Stimulated activated CD8-positive, alpha-beta memory T cell treated with anti-CD3 and anti-CD28 coated beads, Interleukin-2, amount 100 ng/mL, for 48 hours (primary cell): Measurements from ENCODE around the gene MRPS25.

Source experiments
- DNase-seq, 2 donors: peaks; one replicate each; pipeline ENCODE4 v3.0.0-alpha.2; 2020; ENCODE audit warnings: low read depth in 2 of 2

Gene MRPS25

DNA sequence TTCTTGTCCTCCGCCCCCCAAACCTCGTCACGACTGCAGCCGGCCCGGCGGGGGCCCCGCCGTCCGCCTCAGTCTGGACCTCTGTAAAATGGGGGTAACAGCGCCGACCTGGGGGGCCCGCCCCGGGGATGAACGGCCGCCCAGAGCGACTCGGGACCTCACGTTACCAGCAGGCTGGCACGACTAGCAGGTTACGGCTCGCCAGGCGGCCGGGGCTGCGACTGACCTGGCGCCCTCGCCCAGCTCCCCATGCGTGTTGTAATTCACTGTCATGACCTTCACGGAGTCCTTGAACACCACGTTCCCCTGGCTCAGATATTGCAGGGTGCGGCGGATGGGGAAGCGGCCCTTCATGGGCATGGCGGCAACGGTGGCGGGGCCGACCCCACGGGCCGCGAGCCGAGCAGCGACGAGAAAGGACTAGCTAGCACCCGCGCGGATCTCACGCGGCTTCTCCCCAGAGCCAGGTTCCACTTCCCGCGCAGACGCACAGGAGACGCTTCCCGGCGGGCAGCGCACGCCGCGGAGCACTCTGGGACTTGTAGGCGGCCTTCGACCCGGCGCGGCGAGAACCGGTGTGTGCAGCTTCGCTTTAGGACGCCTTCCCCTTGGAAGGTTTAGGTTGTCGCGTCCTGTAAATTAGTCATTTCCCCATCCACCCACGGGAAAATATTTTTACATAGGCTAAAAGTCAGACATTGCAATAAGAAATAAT, at the start of gene MRPS25:
MRPS25 (minus strand) TSS at position 481 of the 715 bp plus-strand sequence; CDS start at position 360, 121 bp downstream.
- DNase-seq: peak; percentile 82 to 83

DNA sequence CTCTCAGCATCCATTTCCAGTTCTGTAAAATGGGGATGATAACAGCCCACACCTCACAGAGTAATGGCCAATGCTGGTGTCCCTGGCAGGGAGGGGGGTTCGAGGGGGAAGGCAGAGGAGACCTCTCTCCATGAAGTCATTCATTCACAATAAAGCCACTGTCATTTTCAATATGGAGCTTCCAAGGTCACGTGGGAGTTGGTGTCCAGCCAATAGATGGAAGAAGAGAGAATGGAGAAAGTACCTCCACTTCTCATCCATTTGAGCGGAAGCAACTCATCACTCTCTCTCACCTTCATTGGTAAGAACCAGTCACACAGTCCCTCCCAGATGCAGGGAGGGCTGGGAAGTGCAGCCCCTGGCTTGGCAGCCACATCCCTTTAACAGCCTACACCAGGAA, 48.8 kb upstream of the MRPS25 start:
- no peak for DNase-seq

DNA sequence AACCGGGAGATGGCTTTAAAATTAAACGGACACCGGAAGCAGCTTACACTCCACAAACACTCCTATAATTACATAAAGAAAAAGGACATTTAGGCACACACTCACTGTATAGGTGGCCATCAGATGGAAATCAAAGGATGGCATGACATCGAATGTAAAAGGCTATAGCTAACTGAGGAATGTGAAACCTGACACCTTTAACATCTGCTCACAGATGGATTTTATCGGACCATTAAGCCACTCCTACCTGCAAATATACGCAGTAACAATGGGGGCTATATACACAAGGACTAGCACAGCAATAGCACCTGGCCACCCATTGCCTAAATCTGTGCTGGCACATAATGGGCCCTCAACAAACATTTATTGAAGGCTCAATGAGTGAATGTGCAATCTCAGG, 48.4 kb upstream of the MRPS25 start:
- DNase-seq: no peak

DNA sequence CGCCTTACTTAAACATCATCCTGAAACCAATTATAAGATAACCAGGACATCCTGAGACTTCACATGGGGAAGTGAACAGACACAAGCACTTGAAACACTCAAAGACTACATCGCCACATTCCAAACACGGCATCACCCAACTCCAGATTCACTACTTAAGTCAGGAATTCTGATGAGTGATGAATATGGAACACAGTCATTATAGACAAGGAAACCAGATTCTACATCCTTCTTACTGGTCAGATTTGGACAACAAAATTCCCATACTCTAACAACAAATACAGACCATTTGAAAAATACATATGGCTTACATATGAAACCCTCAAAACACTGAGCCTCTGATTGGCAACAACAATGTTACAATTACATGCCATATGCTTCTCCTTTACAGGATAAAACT, 46.9 kb upstream of the MRPS25 start:
- no peak for DNase-seq

DNA sequence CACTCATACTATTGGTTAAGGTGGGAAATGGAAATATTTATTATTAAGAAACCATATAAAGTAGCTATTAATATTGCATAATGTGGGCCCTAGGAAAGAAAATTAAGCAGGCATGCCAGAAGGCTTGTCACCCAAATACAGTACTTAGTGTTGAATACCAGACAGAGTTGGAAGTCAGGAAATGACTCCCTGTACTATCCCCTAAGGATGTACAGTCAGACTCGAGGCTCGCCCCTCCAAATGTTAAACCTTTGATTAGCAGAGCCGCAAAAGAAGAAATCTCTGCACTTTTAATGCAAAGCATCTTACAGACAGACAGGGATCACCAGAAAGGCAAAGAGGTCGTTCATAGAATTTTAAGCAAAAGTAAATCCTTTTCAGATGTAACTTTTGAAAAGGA, 45.1 kb upstream of the MRPS25 start:
- DNase-seq: no peak

DNA sequence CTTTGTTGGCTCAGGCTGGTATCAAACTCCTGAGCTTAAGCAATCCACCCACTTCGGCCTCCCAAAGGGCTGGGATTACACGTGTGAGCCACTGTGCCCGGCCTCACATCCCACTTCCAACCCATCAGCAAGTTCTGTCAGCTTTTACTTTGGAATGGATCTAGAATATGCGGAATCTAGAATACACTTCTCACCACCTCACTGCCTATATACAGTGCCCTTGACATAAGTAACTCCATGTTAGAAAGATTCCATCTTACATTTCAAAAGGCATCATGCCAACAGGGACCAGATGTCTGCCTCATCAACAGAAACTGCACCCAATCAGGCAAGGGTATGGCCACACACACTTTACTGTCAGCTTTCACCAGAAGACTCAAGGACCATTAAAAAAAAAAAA, 43.8 kb upstream of the MRPS25 start:
- no peak for DNase-seq

DNA sequence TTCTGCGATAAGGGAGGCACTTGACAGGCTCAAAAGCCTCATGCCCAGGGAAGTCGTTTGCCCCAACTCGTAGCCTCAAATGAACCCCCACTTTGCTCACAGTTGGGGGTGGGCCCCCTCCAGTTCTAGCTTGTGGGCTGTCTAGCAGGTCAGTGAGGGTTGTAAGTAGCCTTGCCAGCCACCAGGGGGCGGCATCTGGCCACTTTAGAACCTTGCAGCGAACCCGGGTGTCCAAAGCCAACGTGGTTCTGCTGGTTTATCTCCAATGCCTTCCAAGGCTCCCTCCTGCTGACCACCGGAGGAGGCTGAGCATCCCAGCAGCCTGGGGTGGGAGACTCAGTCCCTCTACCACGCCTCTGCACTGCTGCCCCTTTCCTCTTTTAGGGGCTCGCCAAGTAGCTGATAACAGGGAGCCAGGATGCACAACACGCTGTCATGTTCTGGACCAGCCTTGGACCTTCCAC, 43.0 kb upstream of the MRPS25 start:
- DNase-seq: peak; percentile 61 to 64

DNA sequence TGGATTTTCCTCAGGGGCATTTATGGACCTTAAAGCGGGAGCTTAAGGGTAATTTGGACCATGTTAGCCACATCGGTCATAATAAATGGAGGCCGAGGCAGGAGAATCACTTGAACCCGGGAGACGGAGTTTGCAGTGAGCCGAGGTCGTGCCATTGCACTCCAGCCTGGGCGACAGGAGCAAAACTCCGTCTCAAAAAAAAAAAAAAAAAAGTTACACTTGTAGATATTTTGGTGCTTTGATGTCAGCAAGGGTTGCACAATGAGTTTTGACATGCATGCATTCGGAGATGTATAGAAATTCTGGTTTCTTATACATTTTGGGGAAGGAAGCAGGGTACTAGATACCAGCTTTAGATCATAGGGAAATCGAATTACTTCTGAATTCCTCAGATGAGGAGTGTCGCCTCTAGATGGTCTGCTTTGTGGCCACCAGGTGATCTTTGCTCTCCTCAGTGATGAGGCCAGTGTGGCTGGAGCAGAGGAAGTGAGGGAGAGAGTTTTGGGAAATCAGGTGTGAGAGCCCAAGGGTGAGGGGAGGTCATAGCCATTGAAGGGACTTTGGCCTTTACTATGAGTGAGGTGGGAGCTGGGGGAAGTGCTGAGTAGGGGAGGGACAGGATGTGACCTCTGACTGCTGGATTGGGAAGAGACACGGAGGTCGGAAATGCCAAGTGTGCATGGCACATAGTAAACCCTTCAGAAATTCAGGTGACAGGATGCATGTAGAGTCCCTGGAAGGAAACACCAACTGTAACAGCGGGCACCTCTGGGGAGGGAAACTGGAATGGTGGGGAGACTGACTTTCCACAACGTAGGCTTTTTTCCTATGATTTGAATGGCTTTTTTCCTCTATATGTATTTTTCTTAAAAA, 42.2 kb upstream of the MRPS25 start:
- DNase-seq: no peak

DNA sequence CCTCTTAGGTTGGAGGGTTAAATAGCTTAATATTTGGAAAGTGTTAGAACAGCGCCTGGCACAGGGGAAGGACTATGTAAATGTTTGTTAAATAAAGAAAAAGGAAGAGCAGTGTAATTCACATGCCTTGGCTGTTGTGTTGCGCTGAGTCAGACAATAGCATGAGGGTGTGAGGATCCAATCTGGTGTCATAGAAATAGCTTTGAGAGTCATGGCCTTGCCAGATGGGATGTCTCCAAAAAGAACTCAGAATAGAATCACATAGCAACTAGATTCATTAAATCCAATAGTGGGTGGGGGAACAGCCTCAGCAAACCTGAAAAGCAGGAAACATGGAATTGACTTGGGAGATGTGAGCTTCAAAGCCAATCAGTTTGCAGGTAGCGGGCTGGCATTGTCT, 37.7 kb upstream of the MRPS25 start:
- DNase-seq: no peak

DNA sequence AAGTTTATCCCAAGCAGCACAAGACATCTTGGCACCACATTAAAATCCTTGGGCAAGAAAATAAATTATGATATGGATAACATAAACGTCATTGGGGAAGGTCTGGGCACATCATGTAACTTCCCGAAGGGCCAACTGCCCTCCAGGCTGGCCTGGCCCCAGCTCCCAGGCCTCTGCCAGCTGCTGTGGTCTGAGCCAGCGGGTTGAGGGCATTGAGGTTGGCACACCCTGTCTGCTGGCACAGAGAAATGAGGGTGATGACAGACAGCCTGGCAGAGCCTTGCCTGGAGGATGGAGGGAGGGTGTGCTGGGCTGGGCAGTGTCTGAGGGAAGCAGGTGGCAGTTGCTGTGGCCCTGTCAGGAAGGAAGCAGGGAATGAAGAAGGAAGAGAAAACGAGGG, 37.1 kb upstream of the MRPS25 start:
- no peak for DNase-seq

DNA sequence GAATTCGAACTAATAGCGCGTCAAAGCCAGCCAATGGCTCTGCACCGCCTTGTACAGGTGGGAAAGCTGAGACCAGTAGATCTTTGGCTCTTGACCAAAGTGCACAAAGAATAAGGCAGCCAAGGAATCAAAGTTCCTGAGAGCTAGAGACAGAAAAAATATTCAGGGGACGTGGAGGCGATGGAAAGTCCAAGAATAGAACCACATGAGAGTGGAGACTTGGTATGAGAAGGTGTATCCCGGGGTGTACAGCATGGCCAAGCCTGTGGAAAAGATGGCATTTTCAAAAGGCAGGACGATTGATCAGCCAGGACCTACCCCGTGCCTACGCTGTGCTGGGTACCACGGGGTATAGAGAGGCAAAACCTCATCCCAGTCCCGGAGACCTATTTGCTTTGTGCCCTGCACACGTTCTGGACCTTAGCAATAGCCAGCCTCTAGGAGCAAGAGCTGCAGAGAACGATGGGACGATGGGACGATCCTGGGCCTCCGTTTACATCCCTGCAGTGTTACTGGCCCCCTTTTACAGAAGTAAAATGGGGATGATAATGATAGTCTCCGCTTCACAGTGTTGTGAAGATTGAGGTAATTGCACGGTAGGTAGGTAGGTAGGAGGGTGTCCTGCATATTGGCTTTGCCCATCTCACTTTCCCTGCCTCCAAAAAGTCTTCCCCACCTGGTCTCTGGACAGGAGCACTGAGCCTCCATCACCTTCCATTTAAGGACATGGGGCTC, 34.4 kb upstream of the MRPS25 start:
- DNase-seq: peak in 1 of 2 donors; percentile 9

DNA sequence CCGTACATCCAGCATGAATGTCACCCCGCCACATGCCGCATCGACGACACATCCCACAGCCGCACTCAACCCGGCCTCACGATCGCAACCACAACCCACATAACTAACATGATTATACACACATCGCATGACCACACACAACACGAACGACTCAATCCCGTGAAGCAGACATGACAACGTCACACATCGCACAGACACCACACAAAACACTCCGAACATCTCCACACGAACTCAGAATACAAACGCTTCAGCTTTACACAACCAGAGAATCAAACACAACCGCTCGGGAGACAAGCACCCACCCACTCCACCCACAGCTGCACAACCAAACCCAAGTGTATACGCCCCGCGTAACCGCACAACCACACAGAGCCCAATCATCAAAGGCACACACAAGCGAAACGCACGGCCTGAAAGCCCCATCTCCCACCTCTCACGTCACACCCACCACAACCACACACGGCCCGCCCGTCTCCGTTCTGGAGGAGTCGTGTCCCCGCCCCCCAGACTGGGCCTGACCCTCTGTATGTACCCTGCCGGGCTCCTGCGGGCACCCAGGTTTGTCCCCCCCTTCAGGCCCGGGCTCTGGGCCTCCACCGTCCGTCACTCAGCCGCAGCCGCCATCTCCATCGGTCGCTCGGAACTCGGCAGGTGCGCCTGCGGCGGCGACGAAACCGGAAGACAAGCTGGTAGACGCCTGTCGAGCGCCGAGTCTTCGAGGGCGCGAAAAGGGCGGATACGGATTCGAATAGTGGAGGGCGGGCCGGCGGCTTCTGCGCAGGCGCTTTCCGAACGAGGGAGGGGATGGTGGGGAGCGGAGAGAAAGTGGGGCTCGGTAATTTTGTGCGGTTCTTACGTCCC, 33.6 kb upstream of the MRPS25 start, which contains the start of gene RBSN:
RBSN (minus strand) TSS at position 646 of the 861 bp plus-strand sequence. CDS start 3,028 bp downstream, outside the sequence.
- peak; percentile 90 to 91 for DNase-seq

DNA sequence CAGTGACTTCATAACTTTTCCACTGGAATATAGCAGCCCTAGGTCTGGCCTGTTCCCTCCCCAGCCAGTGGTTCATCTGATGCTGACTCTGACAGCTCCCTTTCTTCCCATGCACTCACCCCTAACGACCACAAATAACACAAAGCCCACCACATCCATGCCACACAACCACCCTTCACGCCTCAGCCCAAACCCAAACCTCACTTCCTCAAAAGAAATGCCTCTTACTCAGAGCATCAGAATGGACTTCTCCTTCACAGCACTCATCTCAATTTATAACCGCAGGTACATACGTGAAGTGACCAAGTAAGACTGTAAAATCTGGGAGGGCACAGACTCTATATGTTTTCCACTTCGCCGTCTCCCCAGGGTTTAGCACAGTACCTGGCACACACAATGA, 32.8 kb upstream of the MRPS25 start:
- peak in 1 of 2 donors; percentile 28 for DNase-seq

DNA sequence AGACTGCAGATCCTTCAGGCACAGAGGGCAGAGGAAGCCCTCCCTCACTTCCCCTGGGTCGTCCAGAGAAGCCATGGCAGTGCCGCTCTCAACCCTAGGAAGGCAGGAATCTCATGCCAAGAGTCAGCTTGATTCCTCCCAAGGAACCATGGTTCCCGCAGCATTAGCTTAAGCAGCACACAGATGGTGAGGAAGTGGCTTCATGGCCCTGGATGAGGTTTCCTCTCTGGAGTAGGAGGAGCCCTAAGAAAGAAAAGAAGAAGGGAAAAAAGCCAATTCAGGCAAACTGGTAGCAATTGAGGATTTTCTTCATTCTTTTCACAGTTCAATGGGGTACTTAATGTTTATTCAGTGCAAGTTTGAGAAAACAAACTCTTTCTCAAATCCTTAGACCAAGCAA, 30.9 kb upstream of the MRPS25 start:
- no peak for DNase-seq

DNA sequence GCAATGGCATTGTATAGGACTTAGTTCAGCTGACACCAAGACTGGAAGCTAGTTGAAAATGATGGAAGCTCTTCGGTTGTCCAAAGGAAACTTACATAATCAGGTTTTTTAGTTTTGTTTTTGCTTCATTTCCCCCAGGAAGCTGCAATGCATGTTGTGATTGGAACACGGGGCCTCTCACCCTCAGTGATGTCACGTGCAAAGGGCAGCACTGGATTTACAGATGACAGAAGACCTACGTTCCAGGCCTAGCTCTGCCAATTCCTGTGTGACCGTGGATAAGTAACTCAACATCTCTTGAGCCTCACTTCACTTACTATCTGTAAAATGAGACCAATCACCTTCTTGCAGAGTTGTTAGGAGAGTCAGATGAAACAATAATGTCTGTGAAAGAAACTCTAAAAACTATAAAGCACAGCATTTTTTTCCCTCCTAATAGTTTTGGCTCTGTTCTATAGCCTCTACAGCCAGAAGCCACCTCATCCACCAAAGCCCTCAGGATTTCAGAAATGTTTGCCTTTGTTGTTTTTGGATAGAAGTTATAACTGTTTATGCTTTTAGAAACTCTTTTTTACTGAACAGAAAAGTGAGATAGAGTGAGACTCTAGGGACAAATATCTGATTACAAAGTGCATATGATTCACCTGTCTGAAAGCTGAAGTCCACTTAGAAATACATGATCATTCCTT, 29.2 kb upstream of the MRPS25 start:
- DNase-seq: no peak

DNA sequence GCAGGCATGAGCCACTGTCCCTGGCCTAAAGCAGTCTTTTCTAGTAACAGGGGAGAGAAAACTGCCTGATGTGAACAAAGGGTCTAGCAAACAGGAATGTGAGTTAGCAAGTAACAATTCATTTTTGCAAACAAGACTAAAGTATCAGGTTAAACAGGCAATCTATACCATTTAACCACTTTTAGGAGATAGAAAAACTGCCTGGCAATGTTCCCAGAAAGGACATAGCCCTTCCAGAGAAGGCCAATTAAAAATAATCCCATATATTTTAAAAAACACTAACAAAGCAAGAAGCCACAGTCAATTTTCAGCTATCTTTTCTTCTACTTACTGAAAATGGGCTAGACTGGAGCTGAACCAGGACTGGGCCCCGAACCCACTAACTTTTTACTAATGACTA, 27.6 kb upstream of the MRPS25 start:
- no peak for DNase-seq

DNA sequence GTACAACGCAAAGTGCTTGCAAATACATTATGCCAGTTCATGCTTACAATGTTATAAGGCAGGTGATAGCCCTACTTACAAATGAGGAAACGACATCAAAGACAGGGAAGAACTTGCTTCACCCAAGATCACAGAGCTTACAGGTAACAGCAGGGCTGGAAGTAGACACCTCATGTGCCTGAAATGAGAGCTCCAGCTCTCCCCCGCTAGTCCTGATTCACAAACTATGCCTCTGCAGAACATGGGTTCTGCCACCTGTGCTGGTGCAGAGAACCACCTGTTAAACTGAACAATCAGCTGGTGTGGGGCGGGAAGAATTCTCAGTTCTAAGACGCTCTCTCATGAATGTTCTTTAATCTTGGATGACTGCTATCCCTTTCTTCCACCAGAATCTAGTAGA, 26.5 kb upstream of the MRPS25 start:
- DNase-seq: no peak

DNA sequence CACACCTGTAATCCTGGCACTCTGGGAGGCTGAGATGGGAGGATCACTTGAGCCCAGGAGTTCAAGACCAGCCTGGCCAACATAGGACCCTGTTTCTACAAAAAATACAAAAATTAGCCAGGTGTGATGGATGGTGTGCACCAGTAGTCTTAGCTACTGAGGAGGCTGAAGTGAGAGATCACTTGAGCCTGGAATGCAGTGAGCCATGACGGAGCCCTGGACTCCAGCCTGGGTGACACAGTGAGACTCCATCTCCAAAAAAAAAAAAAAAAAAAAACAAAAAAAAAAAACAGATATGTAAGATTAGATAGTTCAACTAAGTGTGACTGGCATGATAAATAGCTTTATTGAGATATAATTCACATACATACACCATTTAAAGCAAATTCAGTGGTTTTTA, 24.1 kb upstream of the MRPS25 start:
- DNase-seq: no peak

DNA sequence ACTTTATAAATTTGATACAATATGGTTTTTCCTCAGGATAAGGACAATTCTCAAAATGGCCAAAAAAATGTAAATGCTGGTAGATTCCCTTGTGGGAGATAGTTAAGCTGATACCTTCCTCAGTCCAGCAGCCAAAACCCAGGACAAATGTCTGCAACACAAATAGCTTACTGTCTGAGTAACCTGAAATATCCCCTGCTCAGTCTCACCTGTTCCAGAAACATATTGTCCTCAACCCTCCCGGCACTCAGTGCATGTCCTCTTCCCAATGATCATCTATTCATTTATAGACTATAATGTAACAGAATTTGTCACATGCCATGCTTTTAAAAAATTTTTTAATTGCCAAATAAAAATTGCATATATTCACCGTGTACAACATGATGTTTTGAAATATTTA, 21.6 kb upstream of the MRPS25 start:
- DNase-seq: no peak

DNA sequence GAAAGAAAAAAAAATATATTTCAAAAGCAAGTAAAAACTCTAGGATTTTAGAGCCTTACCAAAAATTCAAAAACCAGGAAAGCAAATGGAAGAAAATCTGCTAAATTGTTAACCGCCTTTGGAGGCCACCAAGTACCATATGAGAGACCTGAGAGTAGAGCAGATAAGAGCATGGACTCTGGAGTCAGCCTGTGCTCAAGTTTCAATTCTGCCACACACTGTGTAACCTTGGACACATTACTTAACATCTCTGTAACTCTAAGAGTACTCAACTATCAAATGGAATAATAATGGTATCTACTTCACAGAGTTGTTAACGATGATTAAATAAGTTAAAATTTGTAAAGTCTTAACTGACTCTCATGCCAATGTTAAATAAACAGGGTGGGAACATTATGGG, 21.1 kb upstream of the MRPS25 start:
- DNase-seq: no peak

DNA sequence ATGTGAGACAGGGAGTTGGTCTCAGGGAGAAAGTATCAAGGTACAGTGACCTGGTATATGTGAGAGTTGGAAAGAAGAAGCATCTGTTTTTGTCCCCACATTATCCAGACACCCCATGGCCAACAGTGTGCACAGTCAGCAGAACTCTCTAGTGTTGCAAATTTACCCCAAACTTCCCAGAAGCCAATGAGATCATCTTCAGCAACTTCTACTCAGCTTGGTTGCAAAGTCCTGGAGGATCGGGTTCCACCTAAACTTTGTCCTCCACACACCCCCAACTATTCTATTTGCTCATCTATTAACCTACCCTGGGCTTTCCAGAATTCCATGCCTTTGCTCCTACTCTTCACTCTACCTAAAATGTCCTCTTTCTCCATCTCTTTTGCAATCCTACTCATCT, 18.1 kb upstream of the MRPS25 start:
- DNase-seq: no peak
